AG04450 (cell line): ENCODE data around the gene KAT6B. TPM values are rescaled to one million over a fixed set of nuclear protein-coding genes. Genes with fewer than 3 reads are reported as not detected.

Experiments used
- CTCF ChIA-PET: fragments of 300-600, 350-600 bp; formaldehyde crosslinking; extraction: SDS; loops from one replicate; lab custom pipeline; 2022; ENCODE audit warnings: antibody characterized with exemption, inconsistent platforms; lab: Charles Lee
- POLR2A ChIA-PET: fragments of 350-600 bp; formaldehyde crosslinking; extraction: SDS; loops from one replicate; lab custom pipeline; 2021; ENCODE audit warnings: antibody characterized with exemption, inconsistent platforms; lab: Yijun Ruan, JAX
- DNase-seq: peaks from one replicate; pipeline ENCODE4 v3.0.0-alpha.2; 2011; ENCODE audit warnings: low read depth, low spot score
- H3K27ac ChIP-seq: one replicate; pipeline ENCODE4 v1.5.1; 2012; ENCODE audit warnings: low read depth, low read length, control low read depth
- H3K27me3 ChIP-seq: one replicate; pipeline ENCODE4 v1.6.0; 2012; ENCODE audit warnings: low read length; ENCODE audit not compliant: control insufficient read depth, insufficient read depth
- H3K4me3 ChIP-seq: 2 replicates; pipeline ENCODE4 v1.5.1; 2011; ENCODE audit warnings: mild to moderate bottlenecking, low read depth, low read length, control low read depth
- H3K9me3 ChIP-seq: 2 replicates; pipeline ENCODE4 v1.5.1; 2012; ENCODE audit warnings: low read length; ENCODE audit not compliant: control insufficient read depth, insufficient read depth
- CTCF ChIP-seq: IDR thresholded peaks from 2 replicates; pipeline ENCODE4 v1.5.1; 2011; ENCODE audit warnings: low read depth, low read length, control low read depth, inconsistent platforms
- polyA plus RNA-seq: library from polyadenylated mRNA; depleted of rRNA; stranded (reverse); fragments of >200 nt; gene quantifications from 2 replicates; pipeline ENCODE4 v1.2.3, GENCODE V29; 2011

KAT6B gene
- polyA plus RNA-seq, 1 experiment: 10.4 TPM

- Histone ChIP-seq H3K9me3 (no peaks in the 10 kb centered on the region), H3K27ac (no peak overlapping the region), H3K4me3 (no peak overlapping the region), H3K27me3 (no peaks in the 10 kb centered on the region)
- DNase-seq: no peak
- POLR2A ChIA-PET: no interaction called here
- CTCF ChIA-PET: no interaction called here
- TF ChIP-seq CTCF: no peak
Measured at GRCh38 chr10:74957285-74957961, 131.0 kb downstream of the KAT6B start.

- no peak for DNase-seq
- no peak overlapping the region for H3K4me3 ChIP-seq
- no peak overlapping the region for H3K27ac ChIP-seq
- CTCF ChIA-PET: no interaction called here
- H3K9me3 ChIP-seq: no peaks in the 10 kb centered on the region
- POLR2A ChIA-PET: no interaction called here
- H3K27me3 ChIP-seq: no peaks in the 10 kb centered on the region
- TF ChIP-seq CTCF: no peak
Measured at GRCh38 chr10:74958316-74958715, 131.9 kb downstream of the KAT6B start.

- ChIA-PET CTCF (no interaction called here), POLR2A (no interaction called here)
- DNase-seq: no peak
- Histone ChIP-seq H3K9me3 (no peaks in the 10 kb centered on the region), H3K4me3 (no peak overlapping the region), H3K27me3 (no peaks in the 10 kb centered on the region), H3K27ac (no peak overlapping the region)
- no peak for TF ChIP-seq CTCF
Measured at GRCh38 chr10:74960670-74961069, 134.3 kb downstream of the KAT6B start.

- H3K9me3 ChIP-seq: no peaks in the 10 kb centered on the region
- no peak for DNase-seq
- H3K4me3 ChIP-seq: no peak overlapping the region
- H3K27ac ChIP-seq: no peak overlapping the region
- TF ChIP-seq CTCF: no peak
- ChIA-PET CTCF (no interaction called here), POLR2A (no interaction called here)
- no peaks in the 10 kb centered on the region for H3K27me3 ChIP-seq
Measured at GRCh38 chr10:74962517-74962916, 136.1 kb downstream of the KAT6B start.

- TF ChIP-seq CTCF: no peak
- H3K4me3 ChIP-seq: no peak overlapping the region
- CTCF ChIA-PET: no interaction called here
- no peak overlapping the region for H3K27ac ChIP-seq
- no peaks in the 10 kb centered on the region for H3K27me3 ChIP-seq
- DNase-seq: no peak
- POLR2A ChIA-PET: no interaction called here
- no peaks in the 10 kb centered on the region for H3K9me3 ChIP-seq
Measured at GRCh38 chr10:74963549-74963948, 137.1 kb downstream of the KAT6B start.
